Mammary epithelial cell (primary cell): Measurements from ENCODE around the gene PYHIN1.

Source experiments
- CTCF ChIP-seq, 2 donors: IDR thresholded peaks in 1 of 2; conservative IDR thresholded peaks in 1 of 2; 2 replicates each; pipeline ENCODE4 v1.5.1; 2011 to 2012; ENCODE audit warnings: inconsistent platforms in 2 of 2, low read length in 2 of 2, mild to moderate bottlenecking in 2 of 2, control low read depth in 1 of 2, low read depth in 1 of 2; ENCODE audit not compliant: insufficient read depth in 1 of 2; ENCODE audit errors: extremely low read depth in 1 of 2
- EZH2 ChIP-seq: IDR thresholded peaks from 2 replicates; pipeline ENCODE4 v1.6.1; 2012; ENCODE audit warnings: low read length, inconsistent platforms, borderline replicate concordance

- no peak for TF ChIP-seq CTCF (conservative IDR thresholded peaks at IDR 0.05 in 1 of 2, IDR thresholded peaks at IDR 0.05 in 1 of 2; ENCODE audit: extremely low read depth in 1 of 2, insufficient read depth in 1 of 2, low read depth in 1 of 2, low read length in 2 of 2)
- no peak for TF ChIP-seq EZH2
These were observed 84.1 kb downstream of the PYHIN1 start for GRCh38 chr1:159015440-159015909.
